OCI-LY7 (cell line): ENCODE measurements around the gene RRP15. TPM values are rescaled to one million over a fixed set of nuclear protein-coding genes. Genes with fewer than 3 reads are reported as not detected.

Source experiments
- BruUV-seq: library from RNA; stranded (reverse); fragments of 400-500 nt; replicated peaks from 2 replicates; lab custom pipeline; 2021; lab: Mats Ljungman, UMichigan
- CTCF ChIA-PET: fragments of 300-600 bp; sonication (Branson Sonifier 250); formaldehyde crosslinking; loops from one replicate; lab custom pipeline; 2022; ENCODE audit warnings: antibody characterized with exemption; ENCODE audit not compliant: unreplicated experiment; lab: Charles Lee
- POLR2A ChIA-PET: fragments of 300-600 bp; sonication (Branson Sonifier 250); formaldehyde crosslinking; loops from one replicate; lab custom pipeline; 2022; ENCODE audit warnings: antibody characterized with exemption; lab: Charles Lee
- DNase-seq: peaks from one replicate; pipeline ENCODE4 v3.0.0-alpha.2; 2015; ENCODE audit warnings: low spot score
- H2AFZ ChIP-seq: fragments of 200-600 bp; sonication (generic), shearing (Covaris generic); 2 replicates; pipeline ENCODE4 v1.6.1; 2014; ENCODE audit warnings: mild to moderate bottlenecking, antibody characterized with exemption, low read length, moderate library complexity
- H3K27ac ChIP-seq: fragments of 200-600 bp; sonication (generic); 2 replicates; pipeline ENCODE4 v1.5.1; 2014; ENCODE audit warnings: mixed run types, low read depth, mild to moderate bottlenecking, moderate library complexity, low read length, inconsistent platforms; ENCODE audit not compliant: poor library complexity, severe bottlenecking
- H3K36me3 ChIP-seq: fragments of 200-600 bp; sonication (generic); 2 replicates; pipeline ENCODE4 v1.6.1; 2014; ENCODE audit warnings: mild to moderate bottlenecking, antibody characterized with exemption, low read length, moderate library complexity, mixed read lengths; ENCODE audit not compliant: insufficient read depth
- H3K4me1 ChIP-seq: fragments of 200-600 bp; sonication (generic); 2 replicates; pipeline ENCODE4 v1.5.1; 2014; ENCODE audit warnings: mild to moderate bottlenecking, low read length; ENCODE audit not compliant: insufficient read depth, poor library complexity, severe bottlenecking
- H3K4me2 ChIP-seq: fragments of 200-600 bp; sonication (generic); 2 replicates; pipeline ENCODE4 v1.6.1; 2014; ENCODE audit warnings: mild to moderate bottlenecking, low read length
- H3K4me3 ChIP-seq: fragments of 200-600 bp; sonication (generic); 2 replicates; pipeline ENCODE4 v1.5.1; 2014; ENCODE audit warnings: mild to moderate bottlenecking, low read depth, low read length; ENCODE audit not compliant: poor library complexity, severe bottlenecking
- H3K79me2 ChIP-seq: fragments of 200-600 bp; sonication (generic); 2 replicates; pipeline ENCODE4 v1.6.1; 2016; ENCODE audit warnings: low read depth, mild to moderate bottlenecking, low read length, moderate library complexity, mixed read lengths; ENCODE audit not compliant: insufficient read depth
- H3K9me2 ChIP-seq: fragments of 200-600 bp; sonication (generic); 2 replicates; pipeline ENCODE4 v1.6.1; 2016; ENCODE audit warnings: mild to moderate bottlenecking, low read length, mixed read lengths; ENCODE audit not compliant: insufficient read depth
- H3K9me3 ChIP-seq: fragments of 200-600 bp; sonication (generic); 2 replicates; pipeline ENCODE4 v1.6.1; 2014; ENCODE audit warnings: mild to moderate bottlenecking, mixed run types, low read length, mixed read lengths
- H4K20me1 ChIP-seq: fragments of 200-600 bp; sonication (generic); 2 replicates; pipeline ENCODE4 v1.6.1; 2014; ENCODE audit warnings: mild to moderate bottlenecking, antibody characterized with exemption, low read length, moderate library complexity, mixed read lengths; ENCODE audit not compliant: insufficient read depth
- EZH2phosphoT487 ChIP-seq: fragments of 200-600 bp; sonication (generic); IDR thresholded peaks from 2 replicates; pipeline ENCODE4 v1.6.1; 2018; ENCODE audit warnings: low read depth, borderline replicate concordance, mild to moderate bottlenecking, mixed run types, antibody characterized with exemption, low read length, moderate library complexity, mixed read lengths
- intact Hi-C: fragments of 100-400 bp; cut with micrococcal nuclease; formaldehyde crosslinking; loops from one replicate; pipeline ENCODE4 v1.10.0; 2022; ENCODE audit not compliant: unreplicated experiment
- total RNA-seq, 2 experiments: library from RNA; depleted of rRNA in 1 of 2; stranded (reverse); fragments of >200 nt in 1 of 2; shearing (Covaris generic) in 1 of 2; gene quantifications; 2 replicates each; pipeline ENCODE4 v1.2.3, GENCODE V29; 2014 to 2022
- TF ChIP-seq, protein P1 (sequence below): fragments of 200-600 bp; sonication (generic); conservative IDR thresholded peaks from 2 replicates; pipeline ENCODE4 v1.5.1; 2014; ENCODE audit warnings: mild to moderate bottlenecking, antibody characterized with exemption, low read length, moderate library complexity, mixed read lengths

Gene RRP15
- total RNA-seq, 2 experiments from 2014 or later, result 7.2 to 21.9 TPM

DNA sequence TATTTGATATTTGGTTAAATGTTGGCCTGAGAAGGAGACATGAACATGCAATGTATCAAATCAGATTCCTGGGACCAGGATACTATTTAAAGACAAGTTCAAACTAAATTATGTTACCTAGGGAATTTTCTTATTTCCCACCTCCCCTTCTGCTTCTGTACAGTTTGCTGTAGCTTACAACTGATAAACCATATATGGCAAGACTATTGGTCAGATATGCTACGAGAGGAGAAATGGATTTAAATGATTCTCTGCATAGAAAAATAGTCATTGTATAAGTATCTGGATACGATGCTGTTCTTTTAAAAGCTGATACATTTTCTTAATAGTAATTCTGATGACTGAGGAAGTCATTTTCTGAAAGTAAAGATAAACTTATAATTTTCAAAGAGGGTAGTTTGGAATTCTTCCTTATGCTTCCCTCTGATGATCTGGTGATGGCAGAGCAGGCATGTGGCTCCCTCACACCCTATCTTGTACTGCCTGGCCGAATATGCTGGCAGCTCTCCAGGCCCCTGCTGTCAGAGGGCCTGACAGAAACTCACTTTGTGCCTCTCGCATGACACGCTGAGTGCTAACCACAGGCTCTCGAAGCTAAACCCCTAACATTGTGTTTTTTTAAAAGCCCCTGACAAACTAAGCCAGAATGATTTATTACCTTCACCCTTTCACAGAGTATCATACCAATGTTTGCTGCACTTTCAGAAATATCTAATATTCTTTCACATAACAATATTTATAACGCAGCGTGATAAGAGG lies 19.4 kb downstream of the RRP15 start:
- Histone ChIP-seq H3K4me1 (peaks cover under 1% of the 10 kb centered on the region), H3K36me3 (peaks cover 82% of the 10 kb centered on the region), H3K4me2 (no peak overlapping the region), H3K9me3 (no peaks in the 10 kb centered on the region), H4K20me1 (no peaks in the 10 kb centered on the region), H2AFZ (no peak overlapping the region), H3K79me2 (peaks cover 34% of the 10 kb centered on the region; the same call in 1 of the 2 replicates), H3K27ac (no peak overlapping the region), H3K4me3 (no peak overlapping the region), H3K9me2 (no peaks in the 10 kb centered on the region)
- no TSS peak for BruUV-seq
- ChIA-PET POLR2A (interaction anchor here (0.6 to 2.1 kb wide), 5 partner anchors 9 to 19 kb away, joined by 3 to 7 read pairs (median 3); no protein-coding TSS in a partner anchor), CTCF (no interaction called here)
- TF ChIP-seq, protein P1, sequence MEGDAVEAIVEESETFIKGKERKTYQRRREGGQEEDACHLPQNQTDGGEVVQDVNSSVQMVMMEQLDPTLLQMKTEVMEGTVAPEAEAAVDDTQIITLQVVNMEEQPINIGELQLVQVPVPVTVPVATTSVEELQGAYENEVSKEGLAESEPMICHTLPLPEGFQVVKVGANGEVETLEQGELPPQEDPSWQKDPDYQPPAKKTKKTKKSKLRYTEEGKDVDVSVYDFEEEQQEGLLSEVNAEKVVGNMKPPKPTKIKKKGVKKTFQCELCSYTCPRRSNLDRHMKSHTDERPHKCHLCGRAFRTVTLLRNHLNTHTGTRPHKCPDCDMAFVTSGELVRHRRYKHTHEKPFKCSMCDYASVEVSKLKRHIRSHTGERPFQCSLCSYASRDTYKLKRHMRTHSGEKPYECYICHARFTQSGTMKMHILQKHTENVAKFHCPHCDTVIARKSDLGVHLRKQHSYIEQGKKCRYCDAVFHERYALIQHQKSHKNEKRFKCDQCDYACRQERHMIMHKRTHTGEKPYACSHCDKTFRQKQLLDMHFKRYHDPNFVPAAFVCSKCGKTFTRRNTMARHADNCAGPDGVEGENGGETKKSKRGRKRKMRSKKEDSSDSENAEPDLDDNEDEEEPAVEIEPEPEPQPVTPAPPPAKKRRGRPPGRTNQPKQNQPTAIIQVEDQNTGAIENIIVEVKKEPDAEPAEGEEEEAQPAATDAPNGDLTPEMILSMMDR, result no peak
- no peak for TF ChIP-seq EZH2phosphoT487
- no peak for DNase-seq
- intact Hi-C loops, result no loop called here

DNA sequence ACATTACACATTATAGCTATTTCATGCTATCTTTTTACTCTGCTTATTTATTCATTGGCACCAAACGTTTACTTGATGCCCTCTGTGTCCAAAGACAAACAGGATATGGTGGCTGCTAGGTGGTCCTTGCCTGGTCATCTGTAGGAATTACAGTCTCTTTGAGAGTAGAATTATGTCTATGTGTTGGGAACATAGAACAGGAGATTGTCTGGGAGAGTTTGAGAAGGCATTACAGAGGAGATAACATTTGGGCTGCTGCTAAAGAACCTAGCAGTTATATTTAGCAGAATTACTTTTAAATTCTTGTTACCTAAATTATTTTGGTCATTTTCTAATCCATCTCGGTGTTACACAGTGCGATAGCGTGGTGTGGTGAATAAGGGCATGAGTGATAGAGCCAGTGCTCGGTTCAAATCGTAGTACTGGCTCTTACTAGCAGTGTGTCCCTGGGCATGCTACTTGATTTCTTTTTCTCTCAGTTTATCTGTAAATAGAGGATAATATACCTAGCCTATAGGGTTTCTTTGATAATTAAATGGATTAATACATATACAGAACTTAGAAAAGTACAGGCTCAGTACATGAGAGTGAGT lies 20.5 kb downstream of the RRP15 start:
- CTCF ChIA-PET, result interaction anchor here (0.6 kb wide), 1 partner anchor 477 kb away, joined by 3 read pairs; no protein-coding TSS in a partner anchor
- no TSS peak for BruUV-seq
- H3K9me3 ChIP-seq, result no peaks in the 10 kb centered on the region
- intact Hi-C loops, result no loop called here
- H3K4me3 ChIP-seq, result no peak overlapping the region
- H2AFZ ChIP-seq, result no peak overlapping the region
- DNase-seq, result no peak
- peaks cover 89% of the 10 kb centered on the region for H3K36me3 ChIP-seq
- no peaks in the 10 kb centered on the region for H3K9me2 ChIP-seq
- no peaks in the 10 kb centered on the region for H4K20me1 ChIP-seq
- H3K79me2 ChIP-seq, result peaks cover 23% of the 10 kb centered on the region; the same call in 1 of the 2 replicates
- no peak overlapping the region for H3K4me2 ChIP-seq
- POLR2A ChIA-PET, result interaction anchor here (0.9 to 2.1 kb wide), 3 partner anchors 10 to 20 kb away, joined by 3 to 7 read pairs (median 3); no protein-coding TSS in a partner anchor
- no peak overlapping the region for H3K27ac ChIP-seq
- no peaks in the 10 kb centered on the region for H3K4me1 ChIP-seq
- TF ChIP-seq, protein P1, result no peak
- no peak for TF ChIP-seq EZH2phosphoT487

DNA sequence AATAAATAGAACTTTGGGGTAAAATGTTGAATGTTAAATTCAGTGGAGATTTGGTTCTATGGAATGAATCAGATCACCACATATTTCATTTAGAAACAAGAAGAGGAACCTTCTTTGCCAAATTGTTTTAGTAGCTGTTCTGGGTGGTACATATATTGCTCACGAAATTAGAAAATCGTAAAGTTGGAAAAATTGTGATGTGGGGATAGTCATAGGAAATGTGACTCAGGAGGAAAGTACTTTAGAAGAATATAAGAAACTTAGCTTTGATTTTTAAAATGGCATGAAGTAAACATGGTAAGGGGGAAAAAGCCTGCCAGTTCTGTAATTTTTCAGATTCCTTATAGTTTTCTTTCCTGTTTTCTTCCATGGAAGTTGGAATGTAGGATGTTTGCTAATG lies 27.4 kb downstream of the RRP15 start:
- Histone ChIP-seq H3K9me3 (no peaks in the 10 kb centered on the region), H3K27ac (no peak overlapping the region), H3K4me1 (no peaks in the 10 kb centered on the region), H3K4me2 (no peak overlapping the region), H3K4me3 (no peak overlapping the region), H2AFZ (no peak overlapping the region), H3K36me3 (peaks cover 80% of the 10 kb centered on the region), H3K9me2 (no peaks in the 10 kb centered on the region), H4K20me1 (no peaks in the 10 kb centered on the region), H3K79me2 (no peaks in the 10 kb centered on the region)
- TF ChIP-seq, protein P1, result no peak
- TF ChIP-seq EZH2phosphoT487, result no peak
- BruUV-seq, result no TSS peak
- ChIA-PET POLR2A (interaction anchor here (0.9 to 1.0 kb wide), 2 partner anchors 13 to 27 kb away, joined by 3 to 4 read pairs; partner anchors contain the start of gene RRP15), CTCF (no interaction called here)
- DNase-seq, result no peak
- intact Hi-C loops, result no loop called here
